ENCODE measurements around the gene ROGDI.

The ROGDI gene

GRCh38 chr16:4814542-4815173 lies 12.2 kb upstream of the ROGDI start:
- no peak for DNase-seq (ENCODE audit: low read depth, low spot score)
- H3K27ac ChIP-seq: no peak overlapping the region

GRCh38 chr16:4814046-4814445 lies 11.6 kb upstream of the ROGDI start:
- DNase-seq (ENCODE audit: low read depth, low spot score): no peak
- H3K27ac ChIP-seq: no peak overlapping the region

GRCh38 chr16:4813251-4814003 lies 11.0 kb upstream of the ROGDI start:
- no peak overlapping the region for H3K27ac ChIP-seq
- DNase-seq (ENCODE audit: low read depth, low spot score): no peak

DNA sequence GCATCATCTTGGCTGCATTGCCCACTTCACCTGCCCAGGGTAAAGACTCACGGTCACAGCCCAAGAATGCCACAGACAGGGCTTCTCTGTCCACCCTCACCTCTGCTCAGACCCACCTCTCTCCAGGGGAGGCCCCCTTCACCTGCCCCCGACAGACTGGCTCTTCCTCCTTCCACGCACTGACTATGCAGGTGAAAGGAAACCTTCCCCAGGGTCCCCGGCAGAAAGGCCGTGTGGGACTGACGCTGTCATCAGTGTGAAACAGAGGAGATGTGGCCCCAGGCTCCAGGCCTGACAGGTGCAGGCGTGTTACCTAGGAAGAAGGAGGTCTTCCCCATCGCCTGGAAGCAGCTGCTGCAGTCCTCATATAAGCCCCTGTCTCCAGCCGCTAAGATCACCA lies 9.3 kb upstream of the ROGDI start:
- DNase-seq (ENCODE audit: low read depth, low spot score): no peak
- no peak overlapping the region for H3K27ac ChIP-seq

DNA sequence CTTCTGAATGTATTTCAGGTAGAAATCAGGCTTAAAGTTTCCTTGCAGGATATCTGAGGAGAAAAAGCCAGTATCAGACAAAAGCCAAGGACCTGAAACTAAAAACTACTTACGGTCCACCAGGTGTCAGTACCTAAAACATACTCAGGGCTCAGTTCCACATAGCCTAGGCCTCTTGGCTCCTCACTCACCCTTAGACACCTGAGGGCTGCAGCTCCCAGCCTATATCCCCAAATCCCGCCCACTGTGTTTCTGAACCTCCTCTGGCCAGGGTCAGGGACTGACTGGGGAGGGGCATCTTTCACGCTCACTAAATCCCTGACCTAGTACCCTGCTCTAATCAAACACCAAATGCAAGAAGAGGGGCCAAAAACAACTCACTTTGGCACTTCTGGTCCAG lies 8.8 kb upstream of the ROGDI start:
- no peak for DNase-seq (ENCODE audit: low read depth, low spot score)
- no peak overlapping the region for H3K27ac ChIP-seq

DNA sequence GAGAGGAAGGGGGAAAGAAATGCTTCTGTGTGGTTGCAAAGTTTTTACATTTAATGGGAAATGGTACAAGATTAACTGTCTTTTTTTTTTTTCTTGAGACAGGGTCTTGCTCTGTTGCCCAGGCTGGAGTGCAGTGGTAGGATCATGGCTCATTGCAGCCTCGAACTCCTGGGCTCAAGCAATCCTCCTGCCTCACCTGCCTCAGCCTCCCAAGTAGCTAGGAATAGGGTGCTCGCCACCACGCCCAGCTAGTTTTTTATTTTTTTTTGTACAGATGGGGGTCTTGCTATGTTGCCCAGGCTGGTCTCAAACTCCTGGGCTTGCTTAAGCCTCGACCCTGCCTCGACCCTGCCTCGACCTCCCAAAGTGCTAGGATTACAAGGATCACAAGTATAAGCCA lies 3.8 kb upstream of the ROGDI start:
- DNase-seq (ENCODE audit: low read depth, low spot score): no peak
- no peak overlapping the region for H3K27ac ChIP-seq

GRCh38 chr16:4805231-4805630 lies 2.8 kb upstream of the ROGDI start:
- DNase-seq (ENCODE audit: low read depth, low spot score): no peak

DNA sequence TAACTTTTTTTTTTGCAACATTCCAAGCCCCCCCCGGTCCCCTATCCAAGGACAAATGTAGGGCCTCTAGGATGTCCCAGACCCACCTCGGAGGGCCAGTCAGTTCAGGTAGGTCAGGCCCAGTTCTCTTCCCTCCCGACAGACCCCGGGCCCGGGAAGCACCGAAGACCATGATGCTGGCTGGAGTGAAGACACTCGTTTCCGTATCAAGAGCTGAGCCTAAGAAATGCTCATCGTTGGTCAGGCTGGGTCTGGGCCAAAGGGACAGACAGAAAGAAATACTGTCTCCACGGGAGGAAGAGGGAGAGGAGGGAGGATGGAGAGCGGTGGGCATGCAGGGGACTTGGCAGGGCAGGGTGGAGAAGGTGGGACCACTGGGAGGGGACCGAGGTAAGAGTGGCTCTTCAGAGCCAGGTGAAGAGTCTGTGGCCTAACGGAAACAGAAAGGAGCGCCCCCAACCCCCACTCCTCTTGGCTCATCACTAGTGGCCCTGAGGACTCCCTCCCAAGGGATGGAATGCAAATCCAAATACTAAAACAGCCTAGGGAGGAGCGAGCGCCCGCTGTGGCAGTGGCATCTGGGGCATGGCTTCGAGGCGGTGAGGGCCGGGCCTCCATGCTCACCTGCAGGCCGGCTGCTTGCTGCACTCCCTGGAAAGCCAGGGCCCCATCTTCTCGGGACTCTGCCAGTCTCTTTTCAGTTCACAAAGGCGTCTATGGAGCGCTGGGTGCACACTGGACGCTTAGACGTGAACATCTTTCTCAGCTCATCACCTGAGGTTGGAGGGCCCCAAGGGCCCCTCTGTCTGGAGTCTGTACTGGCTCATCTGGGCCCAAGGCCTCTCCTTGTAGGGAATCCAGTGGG lies 1.7 kb upstream of the ROGDI start:
- no peak for DNase-seq (ENCODE audit: low read depth, low spot score)
- H3K27ac ChIP-seq: peak overlapping the region; percentile 87

More at GRCh38 chr16:4805231-4805630, 2.8 kb upstream of the ROGDI start:
- no peak overlapping the region for H3K27ac ChIP-seq

GRCh38 chr16:4803401-4803844 lies 990 bp upstream of the ROGDI start:
- no peak for DNase-seq (ENCODE audit: low read depth, low spot score)
- peak overlapping the region; percentile 87 for H3K27ac ChIP-seq

DNA sequence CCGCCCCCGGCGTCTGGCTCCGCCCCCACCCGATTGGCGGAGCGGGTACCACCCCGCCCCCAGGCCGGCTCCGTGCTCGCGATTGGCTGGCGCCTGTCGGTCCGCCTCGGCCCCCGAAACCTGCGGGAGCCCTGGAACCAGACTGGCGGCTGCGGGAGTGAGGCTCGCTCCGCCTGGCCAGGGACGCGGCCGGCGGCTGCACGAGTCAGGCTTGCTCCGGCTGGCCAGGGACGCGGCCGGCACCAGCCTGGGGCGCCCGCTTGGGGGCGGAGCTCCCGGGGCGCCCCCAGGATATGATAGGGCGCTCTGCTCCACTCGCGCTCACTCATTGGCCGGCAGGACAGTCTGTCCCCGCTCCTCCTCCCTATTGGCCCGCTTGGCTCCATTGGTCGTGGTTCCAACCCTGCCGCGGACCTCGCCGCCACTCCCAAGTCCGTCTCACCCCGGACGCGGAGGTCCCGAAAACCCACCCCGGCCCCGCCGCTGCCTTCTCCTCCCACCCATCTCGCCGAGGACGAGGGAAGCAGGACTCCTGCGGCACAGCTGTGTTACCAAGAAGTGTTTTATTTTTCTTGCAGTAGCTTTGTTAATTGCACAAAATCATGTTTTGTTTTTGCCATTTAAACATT lies 340 bp upstream of the ROGDI start:
- peak overlapping the region; percentile 87 for H3K27ac ChIP-seq
- peak; percentile 50 for DNase-seq (ENCODE audit: low read depth, low spot score)

GRCh38 chr16:4801051-4801961 lies 1.1 kb downstream of the ROGDI start:
- no peak for DNase-seq (ENCODE audit: low read depth, low spot score)
- H3K27ac ChIP-seq: peak overlapping the region; percentile 87

DNA sequence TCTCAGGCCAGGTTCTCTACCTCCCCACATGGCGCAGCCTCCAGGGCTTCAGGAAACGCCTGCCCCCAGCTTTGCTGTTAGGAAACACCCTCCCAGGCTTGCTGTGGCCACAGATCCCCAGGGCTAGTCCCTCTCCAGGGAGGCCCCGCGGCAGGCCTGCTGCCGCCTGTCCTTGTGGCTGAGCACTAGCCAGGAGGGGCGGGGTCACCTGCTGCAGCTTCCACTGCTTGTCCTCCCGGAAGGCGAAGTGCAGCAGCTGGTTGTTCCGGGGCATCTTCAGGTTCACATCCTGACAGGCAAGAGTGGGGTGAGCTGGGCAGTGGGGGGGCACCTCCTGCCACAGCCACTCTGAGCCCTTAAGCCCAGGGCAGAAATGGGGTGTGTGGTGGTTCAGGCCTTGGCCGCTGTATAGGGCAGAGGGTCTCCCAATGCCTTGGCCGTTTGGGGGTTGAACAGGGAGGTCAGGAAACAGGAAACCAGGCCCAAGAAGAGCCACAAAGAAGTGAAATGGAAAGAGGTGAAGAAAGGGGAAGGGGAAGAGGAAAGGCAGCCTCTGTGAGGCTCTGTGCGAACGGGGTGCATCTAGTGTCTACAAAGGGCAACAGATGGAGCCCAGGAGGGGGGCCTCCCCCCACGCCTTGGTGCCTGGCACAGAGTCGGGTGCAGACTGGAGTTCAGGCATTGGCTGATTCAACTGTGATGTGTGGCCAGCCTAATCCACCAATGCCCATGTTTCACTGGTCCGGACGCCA lies 2.0 kb downstream of the ROGDI start:
- DNase-seq (ENCODE audit: low read depth, low spot score): no peak
- H3K27ac ChIP-seq: peak overlapping the region; percentile 87

- DNase-seq (ENCODE audit: low read depth, low spot score): no peak
- peak overlapping the region; percentile 87 for H3K27ac ChIP-seq
Observed at GRCh38 chr16:4799171-4799855, 3.1 kb downstream of the ROGDI start.

DNA sequence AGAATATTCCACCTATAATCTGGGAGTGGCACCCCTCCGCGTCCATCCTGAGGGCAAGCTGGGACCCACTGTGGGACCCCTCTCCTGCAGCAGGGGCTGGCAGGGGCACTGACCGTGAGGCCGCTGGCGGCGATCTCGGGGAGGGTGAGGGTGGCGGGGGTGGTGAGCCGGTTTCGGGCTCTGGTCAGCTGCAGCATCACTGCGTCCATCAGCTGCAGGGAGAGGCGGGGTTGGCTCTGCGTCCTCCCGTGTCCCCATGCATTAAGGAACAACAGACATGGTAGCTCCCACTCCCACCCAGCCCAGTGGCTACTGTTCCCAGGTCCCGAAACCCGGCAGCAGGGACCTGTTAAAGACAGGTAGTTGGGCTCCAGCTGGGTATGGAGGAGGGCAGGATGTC lies 4.0 kb downstream of the ROGDI start:
- DNase-seq (ENCODE audit: low read depth, low spot score): no peak
- H3K27ac ChIP-seq: no peak overlapping the region

DNA sequence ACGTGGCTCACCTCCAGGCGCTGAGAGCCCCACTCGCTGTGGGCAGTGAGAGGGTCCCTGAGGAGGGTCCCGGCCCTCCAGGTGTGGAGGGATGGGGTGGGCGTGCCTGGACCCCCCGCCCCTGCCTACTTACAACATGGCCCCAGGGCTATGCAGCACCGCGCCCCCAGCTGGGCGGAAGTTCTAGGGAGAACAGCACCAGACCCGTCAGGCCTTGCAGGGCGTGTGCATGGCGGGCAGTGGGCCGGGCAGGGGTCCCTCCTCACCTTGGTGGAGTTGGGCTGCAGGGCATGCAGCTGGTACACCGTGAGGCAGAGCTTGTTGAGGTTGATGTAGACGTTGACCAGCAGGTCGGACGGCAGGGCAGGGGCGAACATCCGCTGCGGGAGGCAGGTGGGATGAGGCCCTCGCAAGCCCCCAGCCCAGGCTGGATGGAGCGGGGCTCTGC lies 4.6 kb downstream of the ROGDI start:
- no peak overlapping the region for H3K27ac ChIP-seq
- DNase-seq (ENCODE audit: low read depth, low spot score): no peak

DNA sequence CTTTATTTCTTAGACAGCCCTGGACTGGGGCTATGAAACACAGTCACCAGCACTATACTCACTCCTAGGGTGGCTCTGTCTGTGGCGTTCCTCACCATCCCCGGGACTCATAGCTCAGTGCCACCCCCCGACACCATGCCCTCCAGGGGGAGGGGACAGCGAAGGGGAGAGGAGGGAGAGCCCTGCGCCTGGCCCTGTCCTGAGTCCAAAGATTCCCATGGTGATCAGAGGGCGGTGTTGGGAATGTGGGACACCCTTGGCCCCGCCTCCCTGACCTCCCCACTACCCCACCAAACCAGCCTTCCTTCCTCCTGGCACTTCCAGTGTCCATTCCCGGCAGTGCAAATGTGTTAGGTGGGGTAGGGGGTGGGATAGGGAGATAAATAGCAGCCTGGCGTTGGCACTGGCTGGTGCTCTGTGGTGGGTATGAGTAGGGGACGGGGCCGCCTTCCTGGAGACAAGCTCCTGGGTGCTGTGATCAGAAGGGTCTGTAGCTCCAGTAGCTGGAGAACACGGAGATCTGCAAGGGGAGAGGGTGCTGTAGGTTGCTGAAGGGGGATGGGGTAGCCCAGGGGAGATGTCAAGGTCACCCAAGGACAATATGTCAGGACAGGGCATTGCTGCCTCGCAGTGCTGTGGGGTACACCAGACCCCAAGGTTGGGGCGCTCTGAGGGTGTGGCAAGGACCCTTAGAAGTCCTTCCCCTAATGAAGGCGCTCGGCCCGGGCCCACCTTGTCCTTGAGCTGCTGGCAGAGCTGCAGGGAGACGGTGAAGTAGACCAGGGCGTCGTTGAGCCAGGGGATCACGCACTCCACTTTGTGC lies 5.2 kb downstream of the ROGDI start:
- no peak for DNase-seq (ENCODE audit: low read depth, low spot score)

GRCh38 chr16:4795828-4796572 lies 6.4 kb downstream of the ROGDI start:
- no peak overlapping the region for H3K27ac ChIP-seq
- DNase-seq (ENCODE audit: low read depth, low spot score): no peak

More for the DNA sequence above, 5.2 kb downstream of the ROGDI start:
- no peak overlapping the region for H3K27ac ChIP-seq
